Lower lobe of right lung (tissue), 2 donors: ENCODE data around the gene SLC8A1. TPM values are rescaled to one million over a fixed set of nuclear protein-coding genes. Genes with fewer than 3 reads are reported as not detected.

Source experiments
- ATAC-seq, 2 donors: fragments of 200-7000 bp; cut with Tn5 transposase; one replicate each; pipeline ENCODE4 v1.9.1; 2020 to 2022; ENCODE audit warnings: mild to moderate bottlenecking in 2 of 2, moderate library complexity in 2 of 2
- DNase-seq: peaks from one replicate; pipeline ENCODE4 v3.0.0-alpha.2; 2020
- H3K27ac ChIP-seq: fragments of 200-600 bp; one replicate; pipeline ENCODE4 v1.8.0; 2022
- H3K27me3 ChIP-seq: fragments of 200-600 bp; one replicate; pipeline ENCODE4 v1.8.0; 2022; ENCODE audit warnings: low read depth
- H3K36me3 ChIP-seq: fragments of 200-600 bp; one replicate; pipeline ENCODE4 v1.8.0; 2022; ENCODE audit warnings: mild to moderate bottlenecking
- H3K4me1 ChIP-seq: fragments of 200-600 bp; one replicate; pipeline ENCODE4 v1.8.0; 2022
- H3K4me3 ChIP-seq: fragments of 200-600 bp; one replicate; pipeline ENCODE4 v1.8.0; 2022; ENCODE audit warnings: mild to moderate bottlenecking
- H3K9me3 ChIP-seq: fragments of 200-600 bp; one replicate; pipeline ENCODE4 v1.8.0; 2022
- CTCF ChIP-seq: fragments of 200-600 bp; IDR thresholded peaks from one replicate; pipeline ENCODE4 v1.8.0; 2022; ENCODE audit warnings: antibody characterized with exemption, mild to moderate bottlenecking
- intact Hi-C: fragments of 100-400 bp; cut with DNase I; formaldehyde crosslinking; loops from one replicate; pipeline ENCODE4 v1.11.0; 2022
- total RNA-seq: library from RNA; stranded (reverse); fragmentation: NEBNext Ultra II Directional; extraction: Animal tissue kit (Norgen Biotek cat#: 25700); gene quantifications from one replicate; pipeline ENCODE4 v1.2.1, GENCODE V29; 2021
- donor health status: DM: no; HTN: yes; CAD: no; lungs with severe emphysema.

Gene SLC8A1
- total RNA-seq, 1 donor from 2014 or later: 58.5 TPM

GRCh38 chr2:40120957-40121356 is 330.9 kb downstream of the SLC8A1 start:
- no peak for ATAC-seq

GRCh38 chr2:40120026-40120425 is 331.9 kb downstream of the SLC8A1 start:
- no peak for TF ChIP-seq CTCF
- Histone ChIP-seq H3K27ac (no peak overlapping the region), H3K9me3 (no peaks in the 10 kb centered on the region), H3K4me1 (no peaks in the 10 kb centered on the region), H3K4me3 (no peak overlapping the region), H3K36me3 (no peaks in the 10 kb centered on the region), H3K27me3 (no peaks in the 10 kb centered on the region)
- ATAC-seq (no peak), DNase-seq (no peak)
- intact Hi-C loops: no loop called here

More at GRCh38 chr2:40120957-40121356, 330.9 kb downstream of the SLC8A1 start:
- DNase-seq: no peak
- H3K9me3 ChIP-seq: no peaks in the 10 kb centered on the region
- H3K36me3 ChIP-seq: no peaks in the 10 kb centered on the region
- intact Hi-C loops: no loop called here
- H3K4me1 ChIP-seq: no peaks in the 10 kb centered on the region
- no peak overlapping the region for H3K4me3 ChIP-seq
- no peak for TF ChIP-seq CTCF
- no peaks in the 10 kb centered on the region for H3K27me3 ChIP-seq
- no peak overlapping the region for H3K27ac ChIP-seq

- no peak for ATAC-seq
- no peak overlapping the region for H3K4me3 ChIP-seq
- H3K9me3 ChIP-seq: no peaks in the 10 kb centered on the region
- intact Hi-C loops: no loop called here
- no peaks in the 10 kb centered on the region for H3K4me1 ChIP-seq
- H3K36me3 ChIP-seq: no peaks in the 10 kb centered on the region
- H3K27me3 ChIP-seq: no peaks in the 10 kb centered on the region
- H3K27ac ChIP-seq: no peak overlapping the region
- TF ChIP-seq CTCF: no peak
- DNase-seq: no peak
These were observed 333.3 kb downstream of the SLC8A1 start for GRCh38 chr2:40118622-40119021.

- Histone ChIP-seq H3K36me3 (no peaks in the 10 kb centered on the region), H3K4me1 (no peaks in the 10 kb centered on the region), H3K9me3 (no peaks in the 10 kb centered on the region), H3K27ac (no peak overlapping the region), H3K4me3 (no peak overlapping the region), H3K27me3 (no peaks in the 10 kb centered on the region)
- intact Hi-C loops: no loop called here
- no peak for TF ChIP-seq CTCF
- DNase-seq (no peak), ATAC-seq (no peak)
These were observed 336.0 kb downstream of the SLC8A1 start for GRCh38 chr2:40115894-40116293.

GRCh38 chr2:40115348-40115747 is 336.5 kb downstream of the SLC8A1 start:
- TF ChIP-seq CTCF: no peak
- H3K27ac ChIP-seq: no peak overlapping the region
- intact Hi-C loops: no loop called here
- H3K27me3 ChIP-seq: no peaks in the 10 kb centered on the region
- no peaks in the 10 kb centered on the region for H3K4me1 ChIP-seq
- H3K4me3 ChIP-seq: no peak overlapping the region
- H3K36me3 ChIP-seq: no peaks in the 10 kb centered on the region
- DNase-seq (no peak), ATAC-seq (no peak)
- no peaks in the 10 kb centered on the region for H3K9me3 ChIP-seq

- intact Hi-C loops: no loop called here
- no peaks in the 10 kb centered on the region for H3K4me1 ChIP-seq
- no peaks in the 10 kb centered on the region for H3K36me3 ChIP-seq
- H3K4me3 ChIP-seq: no peak overlapping the region
- no peaks in the 10 kb centered on the region for H3K27me3 ChIP-seq
- H3K27ac ChIP-seq: no peak overlapping the region
- ATAC-seq (no peak), DNase-seq (no peak)
- no peak for TF ChIP-seq CTCF
- no peaks in the 10 kb centered on the region for H3K9me3 ChIP-seq
These were observed 337.9 kb downstream of the SLC8A1 start for GRCh38 chr2:40113997-40114396.
